Gastroesophageal sphincter (tissue), 4 donors: Measurements from ENCODE around the gene BLOC1S1. TPM values are rescaled to one million over a fixed set of nuclear protein-coding genes. Genes with fewer than 3 reads are reported as not detected.

ENCODE experiments used
- ATAC-seq: fragments of 150-250 bp; one replicate; pipeline ENCODE4 v1.9.1; 2016; ENCODE audit warnings: mild to moderate bottlenecking, moderate library complexity
- H3K27ac ChIP-seq, 4 donors: fragments of 200-600 bp; sonication (generic) in 3 of 4; 1 replicate in 3 of 4; 2 replicates in 1 of 4; pipeline ENCODE4 v1.5.1; 2016 to 2019
- H3K27me3 ChIP-seq: fragments of 200-600 bp; sonication (generic); one replicate; pipeline ENCODE4 v1.5.1; 2019
- H3K36me3 ChIP-seq, 2 donors: fragments of 200-600 bp; sonication (generic); one replicate each; pipeline ENCODE4 v1.5.1; 2019; ENCODE audit warnings: control low read depth in 1 of 2
- H3K4me1 ChIP-seq, 3 donors: fragments of 200-600 bp; sonication (generic); 1 replicate in 2 of 3; 2 replicates in 1 of 3; pipeline ENCODE4 v1.5.1; 2016 to 2019; ENCODE audit warnings: control low read depth in 2 of 3
- H3K4me3 ChIP-seq, 2 donors: fragments of 200-600 bp; sonication (generic); one replicate each; pipeline ENCODE4 v1.5.1; 2019; ENCODE audit warnings: mild to moderate bottlenecking in 1 of 2, moderate library complexity in 1 of 2
- H3K9me3 ChIP-seq, 3 donors: fragments of 200-600 bp; sonication (generic); one replicate each; pipeline ENCODE4 v1.5.1; 2017 to 2019; ENCODE audit warnings: control low read depth in 2 of 3
- CTCF ChIP-seq, 4 experiments: fragments of 200-600 bp in 2 of 4; fragments of 450-650 bp in 2 of 4; sonication (generic) in 1 of 4; IDR thresholded peaks; one replicate each; pipeline ENCODE4 v1.5.1; 2017 to 2019; ENCODE audit warnings: antibody characterized with exemption in 4 of 4, mild to moderate bottlenecking in 2 of 4, moderate library complexity in 2 of 4
- EP300 ChIP-seq: sonication (generic); formaldehyde crosslinking; IDR thresholded peaks from one replicate; pipeline ENCODE4 v1.6.1; 2017; ENCODE audit warnings: antibody characterized with exemption, mild to moderate bottlenecking
- POLR2A ChIP-seq, 2 donors: fragments of 450-650 bp; IDR thresholded peaks; one replicate each; pipeline ENCODE4 v1.6.1; 2017; ENCODE audit warnings: antibody characterized with exemption in 2 of 2, mild to moderate bottlenecking in 2 of 2, moderate library complexity in 1 of 2
- POLR2AphosphoS5 ChIP-seq: sonication (generic); formaldehyde crosslinking; IDR thresholded peaks from one replicate; pipeline ENCODE4 v1.6.1; 2017; ENCODE audit warnings: antibody characterized with exemption
- WGBS, 2 donors: methylation state at CpG; one replicate each; pipeline ENCODE4 v1.1.5; 2018; ENCODE audit warnings: low coverage in 1 of 2; 5-methylcytosine and 5-hydroxymethylcytosine counted together
- total RNA-seq, 4 donors: library from RNA; depleted of rRNA; stranded (reverse); fragments of >200 nt; gene quantifications; one replicate each; pipeline ENCODE4 v1.1.0, GENCODE V29; 2016

The BLOC1S1 gene
- total RNA-seq, 4 donors from 2014 or later: 187 to 214 (median 196) TPM

GRCh38 chr12:55708695-55709233 is 7.1 kb upstream of the BLOC1S1 start:
- Histone ChIP-seq H3K27me3 (no peaks in the 10 kb centered on the region), H3K27ac (peak overlapping the region; percentile 86 to 97 (median 96)), H3K4me3 (peak overlapping the region in 1 of 2 donors; percentile 85), H3K36me3 (no peaks in the 10 kb centered on the region), H3K9me3 (no peaks in the 10 kb centered on the region), H3K4me1 (peaks cover 0 to 93% (median 19%) of the 10 kb centered on the region in 3 donors)
- peak; percentile 3 for ATAC-seq
- TF ChIP-seq POLR2A (IDR thresholded peaks at IDR 0.05) (no peak), POLR2AphosphoS5 (no peak), EP300 (no peak)
- 0 to 2% methylated on average over 3 of the region's 3 CpGs for WGBS, 2 donors

GRCh38 chr12:55711786-55712553 is 3.9 kb upstream of the BLOC1S1 start:
- H3K4me3 ChIP-seq: no peak overlapping the region
- 40% methylated on average over 4 of the region's 4 CpGs; no CpG with 5 or more reads in 1 of the 2 donors for WGBS, 2 donors
- H3K27me3 ChIP-seq: no peaks in the 10 kb centered on the region
- peaks cover 0 to 92% (median 31%) of the 10 kb centered on the region in 3 donors for H3K4me1 ChIP-seq
- H3K36me3 ChIP-seq: no peaks in the 10 kb centered on the region
- ATAC-seq: no peak
- TF ChIP-seq POLR2AphosphoS5 (no peak), CTCF (IDR thresholded peaks at IDR 0.05) (no peak), POLR2A (IDR thresholded peaks at IDR 0.05) (no peak), EP300 (no peak)
- no peaks in the 10 kb centered on the region for H3K9me3 ChIP-seq
- H3K27ac ChIP-seq: peak overlapping the region; percentile 65 to 97 (median 88)

- Histone ChIP-seq H3K36me3 (no peaks in the 10 kb centered on the region), H3K9me3 (no peaks in the 10 kb centered on the region), H3K4me3 (no peak overlapping the region), H3K27ac (peak overlapping the region; percentile 65 to 97 (median 88)), H3K27me3 (no peaks in the 10 kb centered on the region), H3K4me1 (peaks cover under 1 to 92% (median 39%) of the 10 kb centered on the region in 3 donors)
- ATAC-seq: no peak
- TF ChIP-seq CTCF (IDR thresholded peaks at IDR 0.05): no peak
- no peak for TF ChIP-seq POLR2AphosphoS5
- no peak for TF ChIP-seq EP300
- TF ChIP-seq POLR2A (IDR thresholded peaks at IDR 0.05): no peak
- 13 to 17% methylated on average over 1 of the region's 1 CpG for whole genome bisulfite sequencing, 2 donors
These were observed 3.0 kb upstream of the BLOC1S1 start for GRCh38 chr12:55712700-55713415.

DNA sequence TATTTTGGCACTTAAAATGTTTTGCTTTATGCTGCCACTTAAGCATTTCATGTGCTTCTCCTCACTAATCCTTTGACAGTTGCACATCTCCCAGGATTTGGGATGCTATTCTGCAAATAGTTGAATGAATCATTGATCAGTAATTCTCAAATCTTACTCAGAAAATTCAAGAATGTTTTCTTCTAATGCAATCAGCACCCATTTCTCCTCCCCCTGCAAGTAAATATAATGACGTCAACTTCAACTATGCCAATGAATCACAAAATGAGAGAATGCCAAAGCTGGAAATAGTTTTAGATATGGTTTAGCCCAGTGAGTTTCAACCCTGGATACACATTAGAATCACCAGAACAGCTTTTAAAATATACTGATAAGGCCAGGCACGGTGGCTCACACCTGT is 2.1 kb upstream of the BLOC1S1 start:
- Histone ChIP-seq H3K4me1 (peaks cover 9 to 92% (median 43%) of the 10 kb centered on the region in 3 donors), H3K9me3 (no peaks in the 10 kb centered on the region), H3K27me3 (no peaks in the 10 kb centered on the region), H3K27ac (peak overlapping the region; percentile 65 to 97 (median 88)), H3K4me3 (no peak overlapping the region), H3K36me3 (no peaks in the 10 kb centered on the region)
- TF ChIP-seq POLR2A (IDR thresholded peaks at IDR 0.05) (no peak), POLR2AphosphoS5 (peak; percentile 60)
- 47 to 60% methylated on average over 2 of the region's 2 CpGs for WGBS, 2 donors
- ATAC-seq: no peak

DNA sequence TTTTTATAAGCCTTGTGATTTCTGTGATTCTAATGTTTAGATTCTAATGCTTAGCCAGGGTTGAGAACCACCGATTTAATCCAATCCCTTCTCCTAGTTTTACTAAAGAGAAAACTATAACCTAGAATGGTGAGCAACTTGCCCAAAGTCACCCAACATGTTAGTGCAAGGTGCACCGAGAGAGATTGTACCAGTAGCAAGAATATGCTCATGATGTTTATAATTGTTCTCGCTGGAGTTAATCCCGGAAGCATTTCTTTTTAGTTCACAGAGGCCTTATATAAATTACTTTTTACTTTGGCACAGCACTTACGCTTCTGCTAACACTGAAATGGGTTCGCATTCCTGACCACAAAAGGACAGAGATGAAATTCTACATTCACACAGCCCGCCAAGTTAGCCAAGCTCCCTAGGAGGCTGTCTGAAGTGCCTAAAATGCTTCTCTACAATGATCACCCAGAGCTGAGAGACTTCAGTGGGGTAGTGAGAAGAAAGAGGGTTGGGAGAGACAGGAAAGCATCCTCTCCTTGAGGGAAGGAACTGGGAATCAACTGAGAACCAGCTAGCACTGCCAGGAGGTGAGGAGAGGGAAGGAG is 579 bp upstream of the BLOC1S1 start:
- TF ChIP-seq EP300 (no peak), CTCF (IDR thresholded peaks at IDR 0.05) (no peak), POLR2A (IDR thresholded peaks at IDR 0.05) (peak; percentile 14 to 17), POLR2AphosphoS5 (peak; percentile 86)
- Histone ChIP-seq H3K27me3 (no peaks in the 10 kb centered on the region), H3K36me3 (no peaks in the 10 kb centered on the region), H3K27ac (peak overlapping the region; percentile 84 to 98 (median 97)), H3K4me1 (peaks cover 18 to 92% (median 54%) of the 10 kb centered on the region in 3 donors), H3K4me3 (peak overlapping the region; percentile 43 to 77), H3K9me3 (no peaks in the 10 kb centered on the region)
- WGBS, 2 donors: 21 to 26% methylated on average over 7 of the region's 7 CpGs
- ATAC-seq: peak; percentile 54
